Fibroblast of skin of scalp (primary cell): Measurements from ENCODE around the gene OPN1MW3.
A peak's percentile ranks its signal among the peaks of the same experiment; 100 is the strongest.
"Not testable (repeated sequence)": the region's sequence is repeated elsewhere in the genome, so short reads cannot be mapped to it uniquely, and the experiment has no call there.

Source experiments
- DNase-seq: peaks from one replicate; pipeline ENCODE4 v3.0.0-alpha.2; 2013

OPN1MW3 gene

GRCh38 chrX:154296731-154297130, 39.3 kb downstream of the OPN1MW3 start:
- no peak for DNase-seq

- no peak for DNase-seq
Measured at GRCh38 chrX:154298312-154298711, 40.9 kb downstream of the OPN1MW3 start.

- DNase-seq = no peak
Measured at GRCh38 chrX:154300816-154301215, 43.4 kb downstream of the OPN1MW3 start.

- not testable (repeated sequence) for DNase-seq
Measured at GRCh38 chrX:154302998-154303397, 45.6 kb downstream of the OPN1MW3 start.

GRCh38 chrX:154303476-154303875, 46.1 kb downstream of the OPN1MW3 start:
- no peak for DNase-seq

- no peak for DNase-seq
Measured at GRCh38 chrX:154304846-154305245, 47.5 kb downstream of the OPN1MW3 start.

GRCh38 chrX:154305541-154306205, 48.3 kb downstream of the OPN1MW3 start:
- DNase-seq = no peak

- DNase-seq = no peak
Measured at GRCh38 chrX:154307202-154307601, 49.8 kb downstream of the OPN1MW3 start.

GRCh38 chrX:154308108-154308946, 50.9 kb downstream of the OPN1MW3 start:
- DNase-seq = peak; percentile 37

GRCh38 chrX:154309041-154309775, 51.8 kb downstream of the OPN1MW3 start:
- no peak for DNase-seq

GRCh38 chrX:154310616-154311536, 53.5 kb downstream of the OPN1MW3 start:
- no peak for DNase-seq

- no peak for DNase-seq
Measured at GRCh38 chrX:154312116-154312515, 54.7 kb downstream of the OPN1MW3 start.

- no peak for DNase-seq
Measured at GRCh38 chrX:154313147-154313546, 55.8 kb downstream of the OPN1MW3 start.

- no peak for DNase-seq
Measured at GRCh38 chrX:154315416-154315815, 58.0 kb downstream of the OPN1MW3 start.

- peak; percentile 32 for DNase-seq
Measured at GRCh38 chrX:154317391-154317995, 60.1 kb downstream of the OPN1MW3 start.

- DNase-seq = no peak
Measured at GRCh38 chrX:154320406-154320805, 63.0 kb downstream of the OPN1MW3 start.
